K562 (cell line): ENCODE data around the gene NTN4. TPM values are rescaled to one million over a fixed set of nuclear protein-coding genes. Genes with fewer than 3 reads are reported as not detected.

ENCODE experiments used
- ATAC-seq: fragments of 200-7000 bp; cut with Tn5 transposase; 3 replicates; pipeline ENCODE4 v1.9.1; 2020; ENCODE audit warnings: moderate library complexity
- BruUV-seq: library from RNA; stranded (reverse); fragments of 400-500 nt; replicated peaks from 2 replicates; lab custom pipeline; 2021; lab: Mats Ljungman, UMichigan
- CTCF ChIA-PET: fragments of 300-600 bp; formaldehyde crosslinking; extraction: SDS; loops from one replicate; lab custom pipeline; 2021; ENCODE audit warnings: low intra/inter-chr PET ratio; lab: Yijun Ruan, JAX
- POLR2A ChIA-PET: fragments of 300-600, 350-650 bp; sonication (Branson Sonifier 250); formaldehyde crosslinking; extraction: SDS; loops from one replicate; lab custom pipeline; 2021; ENCODE audit warnings: antibody characterized with exemption, inconsistent platforms; lab: Yijun Ruan, JAX
- DNase-seq, 4 experiments: peaks; one replicate each; pipeline versions ENCODE4 v3.0.0 to v3.0.0-alpha.2; 2011 to 2018; ENCODE audit warnings: low spot score in 3 of 4, mixed read lengths in 3 of 4; ENCODE audit errors: extremely low read depth in 1 of 4
- FAIRE-seq: peaks from 2 replicates; lab custom pipeline; 2011; peaks lifted over from hg19 to GRCh38; lab: Jason Lieb, UNC
- H2AFZ ChIP-seq: 2 replicates; pipeline ENCODE4 v1.6.0; 2011; ENCODE audit warnings: low read depth, low read length, control low read depth, inconsistent platforms
- H3K27ac ChIP-seq: fragments of 200-600 bp; 3 replicates; pipeline ENCODE4 v1.8.0; 2011; ENCODE audit warnings: low read depth, mild to moderate bottlenecking, control low read depth, inconsistent platforms, low read length, moderate library complexity, mixed read lengths; ENCODE audit errors: extremely low read depth
- H3K27me3 ChIP-seq, 2 experiments: fragments of 300-600 bp in 1 of 2; 2 replicates in 1 of 2; 3 replicates in 1 of 2; pipeline versions ENCODE4 v1.6.0 to v1.8.0; 2011; ENCODE audit warnings: inconsistent platforms in 2 of 2, low read length in 2 of 2, mild to moderate bottlenecking in 1 of 2, mixed read lengths in 1 of 2, moderate library complexity in 1 of 2; ENCODE audit not compliant: control insufficient read depth in 2 of 2, insufficient read depth in 2 of 2
- H3K36me3 ChIP-seq: fragments of 300-600 bp; 3 replicates; pipeline ENCODE4 v1.8.0; 2011; ENCODE audit warnings: mild to moderate bottlenecking, low read length, inconsistent platforms; ENCODE audit not compliant: control insufficient read depth, insufficient read depth
- H3K4me1 ChIP-seq, 2 experiments: fragments of 200-600 bp in 1 of 2; replicated peaks in 1 of 2; 2 replicates in 1 of 2; 3 replicates in 1 of 2; pipeline versions ENCODE4 v1.5.1 to v1.8.0; 2011; ENCODE audit warnings: inconsistent platforms in 2 of 2, low read length in 2 of 2, mild to moderate bottlenecking in 1 of 2, mixed read lengths in 1 of 2, moderate library complexity in 1 of 2; ENCODE audit not compliant: control insufficient read depth in 2 of 2, insufficient read depth in 2 of 2
- H3K4me2 ChIP-seq: 2 replicates; pipeline ENCODE4 v1.6.1; 2011; ENCODE audit warnings: low read length, control low read depth, inconsistent platforms, mixed read lengths; ENCODE audit not compliant: insufficient read depth
- H3K4me3 ChIP-seq: fragments of 200-600 bp; sonication (generic), shearing (Covaris generic); 2 replicates; pipeline ENCODE4 v1.5.1; 2016; ENCODE audit warnings: control low read depth, inconsistent platforms
- H3K79me2 ChIP-seq: fragments of 200-600 bp; 3 replicates; pipeline ENCODE4 v1.8.0; 2011; ENCODE audit warnings: low read length, inconsistent platforms; ENCODE audit not compliant: control insufficient read depth, insufficient read depth
- H3K9ac ChIP-seq, 2 experiments: 2 replicates each; pipeline versions ENCODE4 v1.6.0 to v1.6.1; 2011; ENCODE audit warnings: low read depth in 2 of 2, low read length in 2 of 2, control low read depth in 1 of 2, inconsistent platforms in 1 of 2, mild to moderate bottlenecking in 1 of 2, mixed read lengths in 1 of 2; ENCODE audit not compliant: insufficient read depth in 1 of 2
- H3K9me1 ChIP-seq: one replicate; pipeline ENCODE4 v1.6.0; 2011; ENCODE audit warnings: inconsistent platforms, mild to moderate bottlenecking, low read length, moderate library complexity; ENCODE audit not compliant: control insufficient read depth, insufficient read depth
- H3K9me3 ChIP-seq: replicated peaks from 2 replicates; pipeline ENCODE4 v1.5.1; 2011; ENCODE audit warnings: low read depth, low read length, inconsistent platforms; ENCODE audit not compliant: control insufficient read depth, insufficient read depth
- H4K20me1 ChIP-seq: replicated peaks from 2 replicates; pipeline ENCODE4 v1.6.1; 2011; ENCODE audit warnings: low read length, inconsistent platforms, mixed read lengths; ENCODE audit not compliant: control insufficient read depth, insufficient read depth
- BDP1 ChIP-seq: IDR thresholded peaks from 3 replicates; pipeline ENCODE4 v1.6.1; 2011; ENCODE audit not compliant: insufficient read length, insufficient read depth
- CBFB ChIP-seq: sonication (generic); formaldehyde crosslinking; IDR thresholded peaks from 2 replicates; pipeline ENCODE4 v1.4.0; 2020; ENCODE audit warnings: mild to moderate bottlenecking, missing genetic modification reagents
- CBX1 ChIP-seq: sonication (generic); IDR thresholded peaks from 2 replicates; pipeline ENCODE4 v1.6.1; 2016; ENCODE audit warnings: antibody characterized with exemption, low read depth, mild to moderate bottlenecking
- EP300 ChIP-seq: IDR thresholded peaks from 2 replicates; pipeline ENCODE4 v1.6.1; 2012; ENCODE audit warnings: low read length, improper control_type of control experiment
- FOXP4 ChIP-seq: sonication (generic); formaldehyde crosslinking; IDR thresholded peaks from 2 replicates; pipeline ENCODE4 v1.8.0; 2022; ENCODE audit warnings: mild to moderate bottlenecking, missing genetic modification reagents, borderline replicate concordance
- JUN ChIP-seq, 2 experiments: sonication (generic) in 1 of 2; formaldehyde crosslinking in 1 of 2; IDR thresholded peaks; 2 replicates each; pipeline versions ENCODE4 v1.6.1 to v1.8.0; 2012 to 2022; ENCODE audit warnings: borderline replicate concordance in 2 of 2, mild to moderate bottlenecking in 2 of 2, improper control_type of control experiment in 1 of 2, low read depth in 1 of 2, low read length in 1 of 2, missing genetic modification reagents in 1 of 2
- L3MBTL2 ChIP-seq: fragments of 450-650 bp; IDR thresholded peaks from 2 replicates; pipeline ENCODE4 v1.6.1; 2016; ENCODE audit warnings: mild to moderate bottlenecking, moderate library complexity
- MECOM ChIP-seq: fragments of 250-450 bp; sonication (Bioruptor Pico); IDR thresholded peaks from 2 replicates; pipeline ENCODE4 v1.8.0; 2022; ENCODE audit warnings: inconsistent platforms
- MIER1 ChIP-seq: fragments of 450-650 bp; IDR thresholded peaks from 2 replicates; pipeline ENCODE4 v1.6.1; 2016; ENCODE audit warnings: antibody characterized with exemption, mild to moderate bottlenecking, low read depth
- MTF1 ChIP-seq: fragments of 250-450 bp; sonication (Bioruptor Pico); IDR thresholded peaks from 2 replicates; pipeline ENCODE4 v1.9.0; 2021; ENCODE audit warnings: moderate library complexity, mild to moderate bottlenecking, inconsistent platforms, borderline replicate concordance
- NR2F6 ChIP-seq: fragments of 450-650 bp; formaldehyde crosslinking; IDR thresholded peaks from 2 replicates; pipeline ENCODE4 v1.4.0; 2020; ENCODE audit warnings: mild to moderate bottlenecking
- RAD21 ChIP-seq, 2 experiments: fragments of 250-450 bp in 1 of 2; fragments of 450-650 bp in 1 of 2; sonication (Bioruptor Pico) in 1 of 2; formaldehyde crosslinking in 1 of 2; IDR thresholded peaks in 1 of 2; conservative IDR thresholded peaks in 1 of 2; 2 replicates each; pipeline versions ENCODE4 v1.4.0 to v1.8.0; 2020 to 2022; ENCODE audit warnings: mild to moderate bottlenecking in 2 of 2, moderate library complexity in 1 of 2
- SOX6 ChIP-seq: fragments of 450-650 bp; IDR thresholded peaks from 2 replicates; pipeline ENCODE4 v1.6.1; 2014; ENCODE audit warnings: mild to moderate bottlenecking
- ZNF3 ChIP-seq: fragments of 250-450 bp; sonication (Bioruptor Pico); IDR thresholded peaks from 2 replicates; pipeline ENCODE4 v1.5.0; 2021; ENCODE audit warnings: mild to moderate bottlenecking, moderate library complexity
- ZNF586 ChIP-seq: fragments of 450-650 bp; formaldehyde crosslinking; conservative IDR thresholded peaks from 2 replicates; pipeline ENCODE4 v1.4.0; 2020; ENCODE audit warnings: mild to moderate bottlenecking, moderate library complexity
- ZZZ3 ChIP-seq: fragments of 450-650 bp; IDR thresholded peaks from 2 replicates; pipeline ENCODE4 v1.6.1; 2016; ENCODE audit warnings: antibody characterized with exemption, mild to moderate bottlenecking, moderate library complexity
- WGBS: fragments of 100-300 bp; shearing (Covaris generic); methylation state at CpG from one replicate; pipeline ENCODE4 v1.1.6; 2016; ENCODE audit warnings: low coverage, mixed read lengths; ENCODE audit not compliant: insufficient coverage; ENCODE audit errors: missing lambda C conversion rate; 5-methylcytosine and 5-hydroxymethylcytosine counted together
- in situ Hi-C: fragments of 300-500 bp; cut with MboI; formaldehyde crosslinking; loops from 4 replicates; pipeline ENCODE4 v1.15.0; 2018; ENCODE audit warnings: inconsistent platforms, mixed read lengths
- intact Hi-C: fragments of 100-400 bp; cut with micrococcal nuclease; formaldehyde crosslinking; loops from 2 replicates; pipeline ENCODE4 v1.14.2; 2022
- polyA plus RNA-seq, 8 experiments: library from polyadenylated mRNA; depleted of rRNA in 4 of 8; stranded (reverse) in 5 of 8; unstranded in 3 of 8; fragments of >200 nt; fragmentation: Nextera tagmentation in 2 of 8; fragmentation: Illumina TruSeq in 1 of 8; extraction: Ambion mirVana in 2 of 8; extraction: Trizol in 1 of 8; gene quantifications; 2 replicates each; pipeline versions ENCODE4 v1.2.1 to v1.2.3, GENCODE V29; 2011 to 2014; ENCODE audit warnings: inconsistent platforms in 1 of 8, missing spikeins in 1 of 8
- total RNA-seq, 7 experiments: library from RNA; depleted of rRNA in 6 of 7; stranded (reverse); fragments of >200 nt in 6 of 7; fragmentation: Illumina TruSeq in 2 of 7; extraction: Trizol in 2 of 7; gene quantifications; 2 replicates each; pipeline versions ENCODE4 v1.2.1 to v1.2.3, GENCODE V29; 2011 to 2021; ENCODE audit warnings: low replicate concordance in 1 of 7

NTN4 gene
- total and polyA plus RNA-seq, 9 of the 15 experiments (the other 6 are each of a cell fraction or from before 2014, with no cell fraction given): 0.13 TPM; not detected in 8

GRCh38 chr12:95788637-95789036, 1.9 kb downstream of the NTN4 start (continued):
- TF ChIP-seq FOXP4 (CRISPR knock-in tag): no peak

DNA sequence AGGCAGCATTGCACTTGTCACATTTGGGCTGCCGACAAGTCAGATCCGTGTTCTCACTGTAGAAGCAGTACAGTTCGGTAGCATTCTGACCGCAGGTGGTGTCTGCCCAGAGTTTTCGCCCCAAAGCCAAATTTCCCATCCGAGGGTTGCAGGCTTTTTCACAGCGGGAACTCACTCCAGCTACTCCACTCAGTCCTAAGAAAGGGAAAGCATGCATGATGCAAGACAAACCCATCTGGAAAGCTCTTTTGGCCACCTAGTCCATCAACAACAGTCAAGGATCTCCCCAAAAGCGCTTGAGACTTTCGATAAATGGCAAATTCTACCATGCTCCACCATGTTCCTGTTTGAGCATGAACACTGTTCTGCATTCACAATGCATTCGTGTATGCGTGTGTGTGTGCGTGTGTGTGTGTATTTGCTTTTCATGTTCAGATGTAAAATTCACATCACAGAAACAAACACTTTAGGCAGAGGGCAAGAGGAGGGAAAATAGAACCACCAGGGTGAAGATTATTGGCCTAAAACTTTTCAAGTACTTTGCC, 3.2 kb downstream of the NTN4 start:
- Histone ChIP-seq H3K4me3 (no peak overlapping the region), H3K9me1 (no peaks in the 10 kb centered on the region), H3K79me2 (no peaks in the 10 kb centered on the region), H4K20me1 (no peaks in the 10 kb centered on the region), H3K9ac (no peak overlapping the region), H3K9me3 (no peaks in the 10 kb centered on the region), H3K27ac (no peak overlapping the region), H3K4me2 (no peak overlapping the region), H3K27me3 (peaks cover 28 to 39% of the 10 kb centered on the region in 2 experiments), H3K36me3 (no peaks in the 10 kb centered on the region), H2AFZ (no peak overlapping the region), H3K4me1 (peaks cover 0 to 12% of the 10 kb centered on the region in 2 experiments; a peak in 1 of 5 replicates)
- CTCF ChIA-PET: no interaction called here
- DNase-seq (no peak), FAIRE-seq (no peak), ATAC-seq (no peak)
- intact Hi-C loops: no loop called here
- no TSS peak for BruUV-seq
- POLR2A ChIA-PET: interaction anchor here (0.5 kb wide), 1 partner anchor 371 kb away, joined by 3 read pairs; no protein-coding TSS in a partner anchor
- WGBS: 3% methylated on average over 11 of the region's 12 CpGs
- TF ChIP-seq CBFB (CRISPR knock-in tag) (no peak), ZNF3 (CRISPR knock-in tag) (no peak), BDP1 (no peak), L3MBTL2 (no peak), ZNF586 (no peak), MIER1 (no peak), RAD21 (CRISPR knock-in tag; conservative IDR thresholded peaks at IDR 0.05 in 1 of 2, IDR thresholded peaks at IDR 0.05 in 1 of 2) (no peak), MECOM (no peak), EP300 (no peak), CBX1 (no peak), SOX6 (no peak), ZZZ3 (no peak), JUN (IDR thresholded peaks at IDR 0.05; ENCODE audit: borderline replicate concordance, low read depth, low read length) (no peak), JUN (CRISPR knock-in tag; IDR thresholded peaks at IDR 0.05; ENCODE audit: borderline replicate concordance) (no peak), MTF1 (no peak), NR2F6 (CRISPR knock-in tag) (no peak)
- in situ Hi-C loops: no loop called here
